KOPT-K1 (cell line): Measurements from ENCODE around the gene CALCOCO1.

Experiments used
- H3K27ac ChIP-seq: fragments of 200-600 bp; sonication (generic); 2 replicates; pipeline ENCODE4 v1.5.1; 2016; ENCODE audit warnings: antibody characterized with exemption, mild to moderate bottlenecking, low read depth, low read length; ENCODE audit not compliant: poor library complexity, severe bottlenecking
- H3K36me3 ChIP-seq: fragments of 200-600 bp; sonication (generic); 2 replicates; pipeline ENCODE4 v1.5.1; 2017; ENCODE audit warnings: antibody characterized with exemption, mild to moderate bottlenecking, low read length, moderate library complexity; ENCODE audit not compliant: insufficient read depth
- H3K9me3 ChIP-seq: fragments of 200-600 bp; sonication (generic); 2 replicates; pipeline ENCODE4 v1.5.1; 2017; ENCODE audit warnings: antibody characterized with exemption, low read length, mild to moderate bottlenecking; ENCODE audit not compliant: insufficient read depth, poor library complexity, severe bottlenecking

CALCOCO1 gene

DNA sequence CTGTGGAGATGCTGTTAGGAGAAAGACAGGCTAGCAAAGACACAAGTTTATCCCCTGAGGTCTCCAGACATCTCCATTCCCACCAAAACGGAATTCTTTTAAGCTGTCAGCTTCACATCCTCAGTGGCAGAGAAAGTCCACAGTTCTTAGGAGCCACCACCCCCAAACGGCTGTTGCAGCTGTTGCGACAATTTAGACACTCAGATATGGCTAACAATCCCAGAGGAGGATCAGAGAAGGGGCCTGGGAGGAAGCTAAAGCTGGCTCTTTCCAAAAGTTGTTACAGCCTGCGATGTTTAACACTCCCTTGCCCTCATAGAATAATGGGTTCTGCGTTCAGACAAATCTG, 49.5 kb downstream of the CALCOCO1 start:
- Histone ChIP-seq H3K27ac (no peak overlapping the region), H3K9me3 (no peaks in the 10 kb centered on the region), H3K36me3 (peaks cover 17% of the 10 kb centered on the region)

DNA sequence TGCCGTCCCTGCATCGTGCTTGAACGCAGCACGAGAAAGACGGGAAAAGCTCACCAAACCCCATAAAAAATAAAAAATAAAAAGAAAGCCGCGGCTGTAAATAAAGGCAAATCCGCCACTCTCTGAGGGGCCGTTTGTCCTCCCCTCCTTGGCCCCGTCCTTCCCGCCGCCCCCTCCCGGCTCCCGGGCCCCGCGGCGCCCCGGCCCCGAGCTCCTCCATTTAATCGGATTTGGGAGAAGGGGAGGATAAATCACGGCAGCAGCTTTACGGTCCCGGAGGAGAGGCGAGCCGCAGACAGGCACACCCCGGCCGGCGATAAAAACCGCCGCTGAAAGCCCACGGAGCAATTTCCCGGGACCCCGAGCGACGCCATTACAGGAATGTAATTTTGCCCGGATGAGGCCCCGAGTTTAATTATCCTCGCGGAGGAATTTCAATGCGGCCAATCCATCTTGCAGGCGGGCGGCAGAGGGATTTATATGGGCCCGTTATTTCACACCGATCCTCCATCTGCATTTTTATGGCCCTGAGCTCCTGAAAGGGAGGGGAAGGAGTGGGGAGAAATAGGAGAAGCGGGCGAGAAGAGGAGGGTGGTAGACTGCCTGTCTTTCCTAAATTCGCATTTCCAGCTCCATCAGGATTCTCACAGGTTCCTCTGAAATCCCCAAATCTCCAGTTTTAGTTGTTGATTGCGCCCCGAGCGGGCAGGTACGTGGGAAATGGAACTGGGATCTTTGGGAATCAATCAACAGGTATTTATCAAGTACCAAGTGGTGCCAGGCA, 50.0 kb downstream of the CALCOCO1 start:
- Histone ChIP-seq H3K27ac (no peak overlapping the region), H3K36me3 (peaks cover 22% of the 10 kb centered on the region), H3K9me3 (no peaks in the 10 kb centered on the region)

DNA sequence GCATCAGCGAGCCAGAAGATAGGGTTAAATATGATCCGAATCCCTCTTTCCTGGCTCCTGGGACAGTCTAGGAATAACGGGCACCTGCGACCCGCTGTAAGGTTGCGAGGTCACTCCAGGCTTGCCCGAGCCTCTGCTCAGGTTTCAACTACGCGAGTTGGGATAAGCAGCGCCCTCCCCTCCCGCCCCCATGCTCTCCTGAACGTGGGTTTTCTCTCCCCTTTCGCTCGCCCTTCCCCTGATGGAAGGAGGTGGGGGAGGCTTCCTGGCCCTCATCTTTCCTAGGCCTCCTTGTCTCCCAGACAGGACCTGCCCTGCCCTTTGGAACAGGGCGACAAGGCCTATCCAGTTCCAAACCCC, 50.6 kb downstream of the CALCOCO1 start:
- Histone ChIP-seq H3K27ac (peak overlapping the region; percentile 86), H3K36me3 (peaks cover 28% of the 10 kb centered on the region), H3K9me3 (no peaks in the 10 kb centered on the region)

DNA sequence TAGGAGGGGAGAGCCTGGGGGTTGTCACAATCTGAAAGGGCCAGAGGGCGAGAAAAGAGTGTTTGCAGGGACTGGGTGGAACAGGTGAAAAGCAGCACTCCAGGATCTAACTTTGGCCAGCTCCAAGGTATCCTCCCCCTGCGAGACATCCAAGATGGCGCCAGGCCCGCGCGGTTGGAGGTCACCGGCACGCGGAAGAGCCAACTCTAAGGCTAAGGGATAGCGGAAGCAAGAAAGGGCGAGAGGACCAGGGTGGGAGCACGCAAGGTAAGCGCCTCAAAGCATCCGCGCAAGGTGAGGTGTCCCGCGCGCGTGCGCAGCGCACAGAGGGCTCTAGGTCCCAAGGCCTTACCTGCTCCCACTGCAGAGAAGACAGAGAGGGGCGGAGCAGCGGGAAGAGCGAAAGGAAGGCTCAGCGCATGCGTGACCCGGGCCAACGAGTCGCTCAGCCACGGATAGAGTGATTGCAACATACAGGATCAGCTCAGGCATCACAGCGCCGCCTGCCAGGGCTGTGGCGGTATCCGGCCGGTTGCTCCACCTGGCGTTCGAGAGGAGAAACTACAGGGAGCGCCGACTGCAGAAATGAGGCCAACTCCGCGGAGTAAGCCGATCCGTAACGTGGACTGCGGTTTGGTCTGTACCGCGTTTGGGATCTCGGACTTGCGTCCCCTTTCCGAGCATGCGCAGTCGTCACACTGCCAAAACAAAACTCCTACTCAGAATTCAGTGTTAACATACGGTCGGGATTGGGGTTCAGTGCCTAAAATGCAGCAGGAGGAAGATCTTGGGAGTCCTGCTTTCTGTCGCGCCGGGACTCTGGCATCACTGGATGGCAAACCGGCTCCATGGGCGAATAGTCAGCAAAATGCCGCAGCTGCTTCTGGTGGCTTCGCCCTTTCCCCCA, 51.3 kb downstream of the CALCOCO1 start, which contains the start of gene ATP5MC2:
Gene ATP5MC2 (minus strand): TSS at position 383 of the 907 bp plus-strand sequence. CDS start 3,469 bp downstream, outside the sequence.
- H3K9me3 ChIP-seq = no peaks in the 10 kb centered on the region
- peaks cover 35% of the 10 kb centered on the region for H3K36me3 ChIP-seq
- peak within 1 kb of the TSS; percentile 86 for H3K27ac ChIP-seq

DNA sequence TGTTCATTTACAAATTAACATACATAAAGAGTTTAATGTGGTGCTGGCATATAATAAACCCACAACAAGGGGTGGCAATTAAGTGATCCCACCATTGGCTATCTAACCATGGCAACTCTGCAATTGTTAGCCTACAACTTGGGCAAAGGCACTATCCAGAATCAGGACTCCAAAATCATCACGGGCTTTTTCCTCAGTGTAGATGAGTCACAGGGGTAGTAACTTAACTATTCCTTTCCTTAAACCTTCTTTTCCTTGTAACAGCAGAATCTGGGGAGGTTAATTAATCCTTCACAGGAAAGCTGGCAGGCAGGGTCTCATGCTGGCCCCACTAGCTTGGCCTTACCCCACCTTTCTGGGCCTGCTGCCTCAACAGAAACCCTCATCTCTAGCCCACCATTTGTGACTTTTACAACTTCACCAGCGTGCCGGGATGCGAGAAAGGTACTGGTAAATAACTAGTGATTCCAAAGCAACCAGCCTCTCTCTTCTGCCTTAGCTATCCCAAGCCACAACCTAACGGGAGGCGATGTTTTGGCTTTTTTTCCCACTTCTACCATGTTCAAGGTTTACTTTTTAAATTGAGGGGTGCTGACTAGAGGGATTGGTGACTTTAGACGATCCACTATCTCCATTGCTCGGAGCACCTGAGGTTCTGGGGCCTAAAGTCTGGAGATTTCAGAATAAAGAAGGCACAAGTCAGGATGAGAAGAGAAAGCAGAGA, 52.1 kb downstream of the CALCOCO1 start:
- no peaks in the 10 kb centered on the region for H3K9me3 ChIP-seq
- peak overlapping the region; percentile 86 for H3K27ac ChIP-seq
- H3K36me3 ChIP-seq = peaks cover 43% of the 10 kb centered on the region

DNA sequence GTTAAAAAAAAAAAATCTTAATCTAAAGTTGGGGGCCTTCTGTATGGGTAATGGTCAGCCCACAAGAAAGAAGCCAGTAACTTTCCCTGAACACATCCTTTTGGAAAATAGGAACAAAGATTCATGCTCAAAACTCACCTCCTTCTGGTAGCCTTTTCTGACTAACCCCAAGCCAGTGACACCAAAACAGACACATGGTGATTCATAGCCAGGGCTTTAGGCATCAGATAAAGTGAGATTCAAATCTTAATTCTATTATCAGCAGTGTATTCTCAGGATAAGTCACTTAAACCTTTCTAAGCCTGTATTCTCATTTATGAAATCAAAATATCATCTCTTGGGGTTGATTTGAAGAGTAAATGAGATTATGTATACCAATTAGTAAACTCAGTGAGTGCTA, 56.3 kb downstream of the CALCOCO1 start:
- H3K36me3 ChIP-seq = peaks cover 83% of the 10 kb centered on the region
- H3K9me3 ChIP-seq = no peaks in the 10 kb centered on the region
- H3K27ac ChIP-seq = no peak overlapping the region

DNA sequence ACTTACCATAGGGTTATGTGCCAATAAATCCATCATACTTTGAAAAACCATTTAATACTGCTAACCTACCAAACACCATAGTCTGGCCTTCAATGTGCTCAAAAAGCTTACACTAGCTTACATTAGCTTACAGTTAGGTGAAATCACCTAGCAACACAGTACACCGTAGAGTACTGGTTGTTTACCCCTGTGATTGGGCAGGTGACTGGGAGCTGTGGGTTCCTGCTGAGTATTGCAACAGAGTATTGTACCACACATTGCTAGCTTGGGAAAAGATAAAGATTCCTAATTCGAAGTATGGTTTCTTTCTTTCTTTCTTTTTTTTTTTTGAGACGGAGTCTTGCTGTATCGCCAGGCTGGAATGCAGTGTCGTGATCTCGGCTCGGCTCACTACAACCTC, 56.9 kb downstream of the CALCOCO1 start:
- Histone ChIP-seq H3K36me3 (peaks cover 90% of the 10 kb centered on the region), H3K9me3 (no peaks in the 10 kb centered on the region), H3K27ac (no peak overlapping the region)

DNA sequence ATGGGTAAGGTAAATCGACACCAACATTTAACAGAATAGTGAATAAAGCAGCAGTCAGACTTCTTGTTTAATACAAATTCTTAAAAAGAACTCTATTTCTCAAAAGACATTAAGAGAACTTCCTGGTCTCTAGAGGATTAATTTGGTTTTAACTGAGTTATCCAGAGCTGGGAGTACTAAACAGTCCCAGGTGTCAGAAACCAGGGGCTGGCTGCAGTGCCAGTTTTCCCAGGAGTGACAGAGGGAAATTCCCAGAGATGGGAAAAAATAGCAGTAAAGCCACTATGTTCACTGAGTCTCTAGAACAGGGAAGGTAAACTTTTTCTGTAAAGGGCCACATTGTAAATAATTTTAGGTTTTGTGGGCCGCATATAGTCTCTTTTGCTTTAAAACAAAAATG, 60.2 kb downstream of the CALCOCO1 start:
- peaks cover 98% of the 10 kb centered on the region for H3K36me3 ChIP-seq
- no peaks in the 10 kb centered on the region for H3K9me3 ChIP-seq
- no peak overlapping the region for H3K27ac ChIP-seq

DNA sequence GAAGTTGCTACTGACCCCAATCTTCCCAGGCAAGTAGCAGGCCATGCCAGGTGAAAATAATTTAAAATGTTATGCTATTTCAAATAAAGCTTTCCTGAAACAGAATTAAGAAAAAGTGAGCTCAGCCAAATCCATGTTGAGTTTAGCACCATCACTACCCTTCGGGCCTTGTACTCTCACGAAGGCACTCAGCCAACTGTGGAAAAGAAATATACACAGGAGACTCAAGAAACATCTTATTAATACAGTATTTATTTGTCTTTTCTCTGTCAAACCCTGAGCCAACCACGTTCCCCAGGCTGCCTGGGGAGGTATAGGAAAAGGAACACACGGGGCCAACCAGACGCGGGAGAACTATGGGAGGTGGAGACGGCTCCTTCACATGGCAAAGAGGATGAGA, 62.3 kb downstream of the CALCOCO1 start:
- Histone ChIP-seq H3K27ac (no peak overlapping the region), H3K9me3 (no peaks in the 10 kb centered on the region), H3K36me3 (peaks cover 83% of the 10 kb centered on the region)

DNA sequence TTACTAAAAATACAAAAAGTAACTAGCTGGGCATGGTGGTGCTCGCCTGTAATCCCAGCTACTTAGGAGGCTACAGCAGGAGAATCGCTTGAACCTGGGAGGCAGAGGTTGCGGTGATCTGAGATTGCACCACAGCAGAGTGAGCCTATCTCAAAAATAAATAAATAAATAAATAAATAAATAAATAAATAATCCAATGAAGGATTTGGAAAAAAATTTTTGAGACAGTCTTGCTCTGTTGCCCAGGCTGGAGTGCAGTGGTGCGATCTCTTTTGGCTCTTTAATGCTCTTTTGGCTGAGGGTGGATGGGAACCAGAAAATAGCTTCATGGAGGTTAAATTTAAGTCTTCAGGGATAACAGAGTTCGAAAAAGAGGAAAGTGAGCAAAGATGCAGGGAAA, 63.1 kb downstream of the CALCOCO1 start:
- no peaks in the 10 kb centered on the region for H3K9me3 ChIP-seq
- peaks cover 75% of the 10 kb centered on the region for H3K36me3 ChIP-seq
- no peak overlapping the region for H3K27ac ChIP-seq

DNA sequence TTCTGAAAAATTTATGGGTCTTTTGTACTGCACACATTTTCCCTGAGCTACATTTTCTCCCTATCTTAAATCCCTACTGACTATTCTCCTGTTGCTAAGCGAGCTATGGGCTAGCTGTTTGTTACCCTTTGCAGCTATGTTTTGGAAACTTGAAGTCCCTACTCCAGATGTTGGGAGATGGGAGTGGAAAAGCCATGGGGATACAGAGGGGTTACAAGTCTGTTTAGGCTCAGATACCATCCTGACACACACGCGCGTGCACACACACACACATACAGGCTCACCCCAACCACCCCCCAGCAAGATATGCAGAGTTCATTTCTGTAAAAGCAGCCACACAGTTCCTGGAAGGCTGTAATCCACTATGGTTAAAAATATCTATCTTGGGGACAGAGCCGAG, 67.2 kb downstream of the CALCOCO1 start:
- Histone ChIP-seq H3K36me3 (peaks cover 35% of the 10 kb centered on the region), H3K9me3 (no peaks in the 10 kb centered on the region), H3K27ac (no peak overlapping the region)

DNA sequence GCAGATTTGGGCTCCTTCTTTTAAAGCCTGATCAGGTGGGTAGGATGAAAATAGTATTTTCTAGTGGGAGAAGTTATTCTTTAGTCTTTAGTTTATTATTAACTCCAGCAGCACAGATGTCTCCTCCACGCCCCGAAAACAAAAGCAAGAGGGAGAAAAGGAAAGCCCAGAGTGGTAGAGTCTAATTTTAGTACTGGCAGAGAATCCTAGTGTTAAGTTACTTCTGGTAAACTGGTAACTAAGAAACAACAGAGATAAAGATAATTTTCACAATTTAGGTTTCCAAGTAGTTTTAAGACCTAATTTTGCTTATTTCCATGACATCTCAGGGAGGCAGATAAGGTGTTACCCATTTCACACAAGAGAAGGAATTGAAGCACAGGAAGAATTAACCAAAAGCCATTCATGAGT, 67.7 kb downstream of the CALCOCO1 start:
- H3K27ac ChIP-seq = no peak overlapping the region
- peaks cover 31% of the 10 kb centered on the region for H3K36me3 ChIP-seq
- no peaks in the 10 kb centered on the region for H3K9me3 ChIP-seq

DNA sequence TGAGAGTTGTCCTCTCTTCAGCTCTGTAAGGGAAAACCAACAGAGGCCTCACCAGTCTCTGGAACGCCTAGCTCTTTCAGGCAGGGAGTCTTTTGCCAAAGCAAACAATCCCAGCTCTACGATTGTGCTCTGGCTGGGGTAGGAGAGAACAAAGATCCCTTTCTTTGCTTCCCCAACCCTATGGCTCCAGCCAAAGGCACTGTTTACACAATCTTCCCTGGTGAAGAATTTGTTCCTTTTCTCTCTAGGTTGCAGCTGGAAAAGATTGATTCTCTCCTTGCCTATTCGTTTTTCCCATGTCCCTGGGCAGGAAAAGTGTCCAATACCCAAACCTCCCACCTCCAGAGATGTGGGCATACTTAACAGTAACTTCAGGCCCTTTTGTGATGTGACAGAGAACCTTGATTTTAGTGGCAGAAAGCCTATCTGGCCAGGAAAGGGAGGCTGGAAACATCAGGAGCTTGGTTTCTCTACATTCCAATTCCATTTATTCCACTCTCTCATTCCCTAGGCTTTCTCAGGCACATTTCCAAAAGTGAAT, 68.2 kb downstream of the CALCOCO1 start:
- H3K36me3 ChIP-seq = peaks cover 26% of the 10 kb centered on the region
- H3K27ac ChIP-seq = no peak overlapping the region
- no peaks in the 10 kb centered on the region for H3K9me3 ChIP-seq
